Measurements from ENCODE around the gene CACNA1C.

The CACNA1C gene

GRCh38 chr12:2173971-2174370 lies 121.2 kb downstream of the CACNA1C start:
- DNase-seq, result no peak

GRCh38 chr12:2177003-2177402 lies 124.2 kb downstream of the CACNA1C start:
- DNase-seq, result peak; percentile 15

GRCh38 chr12:2177751-2178150 lies 125.0 kb downstream of the CACNA1C start:
- no peak for DNase-seq

- DNase-seq, result no peak
Observed at GRCh38 chr12:2179058-2179457, 126.3 kb downstream of the CACNA1C start.

- no peak for DNase-seq
Observed at GRCh38 chr12:2179953-2180736, 127.4 kb downstream of the CACNA1C start.

- DNase-seq, result no peak
Observed at GRCh38 chr12:2180737-2181082, 127.9 kb downstream of the CACNA1C start.

GRCh38 chr12:2183556-2184541 lies 131.1 kb downstream of the CACNA1C start:
- DNase-seq, result peak; percentile 50

- no peak for DNase-seq
Observed at GRCh38 chr12:2185751-2186341, 133.1 kb downstream of the CACNA1C start.

GRCh38 chr12:2187195-2187945 lies 134.6 kb downstream of the CACNA1C start:
- no peak for DNase-seq

GRCh38 chr12:2190085-2190484 lies 137.3 kb downstream of the CACNA1C start:
- no peak for DNase-seq

- no peak for DNase-seq
Observed at GRCh38 chr12:2190896-2191533, 138.2 kb downstream of the CACNA1C start.

GRCh38 chr12:2191534-2192153 lies 138.9 kb downstream of the CACNA1C start:
- no peak for DNase-seq

GRCh38 chr12:2192231-2192630 lies 139.4 kb downstream of the CACNA1C start:
- DNase-seq, result no peak

GRCh38 chr12:2194060-2194459 lies 141.3 kb downstream of the CACNA1C start:
- no peak for DNase-seq

GRCh38 chr12:2194571-2194970 lies 141.8 kb downstream of the CACNA1C start:
- DNase-seq, result no peak

- no peak for DNase-seq
Observed at GRCh38 chr12:2195085-2195484, 142.3 kb downstream of the CACNA1C start.

- DNase-seq, result no peak
Observed at GRCh38 chr12:2198005-2198501, 145.3 kb downstream of the CACNA1C start.

GRCh38 chr12:2198542-2198941 lies 145.8 kb downstream of the CACNA1C start:
- no peak for DNase-seq

- no peak for DNase-seq
Observed at GRCh38 chr12:2205996-2206395, 153.2 kb downstream of the CACNA1C start.

- no peak for DNase-seq
Observed at GRCh38 chr12:2208837-2209635, 156.2 kb downstream of the CACNA1C start.

GRCh38 chr12:2211119-2211518 lies 158.3 kb downstream of the CACNA1C start:
- DNase-seq, result no peak

Measured in DMS79 (cell line).